Psoas muscle (tissue), 8 donors: Measurements from ENCODE around the gene SKP1. TPM values are rescaled to one million over a fixed set of nuclear protein-coding genes. Genes with fewer than 3 reads are reported as not detected.

ENCODE experiments used
- ATAC-seq, 4 donors: fragments of 200-7000 bp; cut with Tn5 transposase; one replicate each; pipeline ENCODE4 v1.9.1; 2020; ENCODE audit warnings: moderate library complexity in 3 of 4, mild to moderate bottlenecking in 2 of 4
- DNase-seq, 2 donors: peaks; one replicate each; pipeline ENCODE4 v3.0.0-alpha.2; 2020
- H3K27ac ChIP-seq: fragments of 200-600 bp; one replicate; pipeline ENCODE4 v1.8.0; 2022
- H3K27me3 ChIP-seq, 3 donors: fragments of 200-600 bp in 1 of 3; one replicate each; pipeline versions ENCODE4 v1.6.1 to v1.8.0; 2013 to 2022; ENCODE audit warnings: low read length in 2 of 3, mild to moderate bottlenecking in 2 of 3, moderate library complexity in 1 of 3; ENCODE audit not compliant: insufficient read depth in 3 of 3
- H3K36me3 ChIP-seq, 2 donors: fragments of 200-600 bp in 1 of 2; one replicate each; pipeline versions ENCODE4 v1.6.1 to v1.8.0; 2013 to 2022; ENCODE audit warnings: low read depth in 1 of 2, mild to moderate bottlenecking in 1 of 2, moderate library complexity in 1 of 2; ENCODE audit not compliant: insufficient read depth in 1 of 2
- H3K4me1 ChIP-seq: fragments of 200-600 bp; one replicate; pipeline ENCODE4 v1.8.0; 2022
- H3K4me3 ChIP-seq: fragments of 200-600 bp; one replicate; pipeline ENCODE4 v1.8.0; 2022; ENCODE audit warnings: mild to moderate bottlenecking
- H3K9me3 ChIP-seq: fragments of 200-600 bp; one replicate; pipeline ENCODE4 v1.8.0; 2022
- CTCF ChIP-seq: fragments of 200-600 bp; IDR thresholded peaks from one replicate; pipeline ENCODE4 v1.8.0; 2022; ENCODE audit warnings: antibody characterized with exemption
- WGBS, 3 donors: extraction: QIAGEN DNeasy Blood & Tissue Kit; methylation state at CpG; one replicate each; pipeline versions ENCODE4 v1.1.6 to v1.1.7; 2013; 5-methylcytosine and 5-hydroxymethylcytosine counted together
- intact Hi-C, 2 donors: fragments of 100-400 bp; cut with DNase I; formaldehyde crosslinking; loops; one replicate each; pipeline versions ENCODE4 v1.11.0 to v1.14.2; 2022
- polyA plus RNA-seq, 3 donors: library from polyadenylated mRNA; stranded (reverse); fragments of 200-250 nt; gene quantifications; one replicate each; pipeline ENCODE4 v1.2.3, GENCODE V29; 2013
- total RNA-seq, 4 donors: library from RNA; stranded (reverse); fragmentation: NEBNext Ultra II Directional in 2 of 4; extraction: Animal tissue kit (Norgen Biotek cat#: 25700) in 2 of 4; gene quantifications; one replicate each; pipeline versions ENCODE4 v1.2.1 to v1.2.4, GENCODE V29; 2021 to 2023
- donor health status: healthy with polysubstance abuse.
- donor health status: DM: no; HTN: no; CAD: no; lungs with moderate emphysema.
- donor health status: Bipolar disorder and iron deficiency.
- donor health status: healthy.
- donor health status: DM: yes; HTN: yes; CAD: no.
- donor health status: DM: no; HTN: no; CAD: no.
- donor health status: DM: no; HTN: no; CAD: no.
- donor health status: DM: yes; HTN: yes; CAD: no.

SKP1 gene
- total and polyA plus RNA-seq, 7 donors: 341 to 1,174 (median 485) TPM

- no peaks in the 10 kb centered on the region for H3K36me3 ChIP-seq
- WGBS, 3 donors: 81 to 87% (median 86%) methylated on average over 3 of the region's 3 CpGs
- H3K4me3 ChIP-seq: no peak overlapping the region
- no peak overlapping the region for H3K27ac ChIP-seq
- intact Hi-C loops: loop anchor here in 1 of 2 donors (10.0 kb wide), 1 partner anchor 396 kb away; no protein-coding TSS in a partner anchor
- ATAC-seq: no peak
- no peaks in the 10 kb centered on the region for H3K4me1 ChIP-seq
- no peak for DNase-seq
- H3K27me3 ChIP-seq: no peaks in the 10 kb centered on the region
- TF ChIP-seq CTCF: no peak
- H3K9me3 ChIP-seq: no peaks in the 10 kb centered on the region
Measured at GRCh38 chr5:134189031-134189430, 12.3 kb upstream of the SKP1 start.

GRCh38 chr5:134188092-134188491 is 11.3 kb upstream of the SKP1 start:
- no peak for ATAC-seq
- Histone ChIP-seq H3K4me3 (no peak overlapping the region), H3K9me3 (no peaks in the 10 kb centered on the region), H3K27me3 (no peaks in the 10 kb centered on the region), H3K27ac (no peak overlapping the region), H3K4me1 (no peaks in the 10 kb centered on the region), H3K36me3 (no peaks in the 10 kb centered on the region)
- intact Hi-C loops: loop anchor here in 1 of 2 donors (10.0 kb wide), 1 partner anchor 397 kb away; no protein-coding TSS in a partner anchor
- 32 to 44% (median 32%) methylated on average over 1 of the region's 1 CpG for WGBS, 3 donors
- no peak for DNase-seq
- TF ChIP-seq CTCF: no peak

GRCh38 chr5:134184155-134185135 is 7.7 kb upstream of the SKP1 start:
- Histone ChIP-seq H3K27me3 (no peaks in the 10 kb centered on the region), H3K4me1 (no peaks in the 10 kb centered on the region), H3K9me3 (no peaks in the 10 kb centered on the region), H3K4me3 (no peak overlapping the region), H3K36me3 (no peaks in the 10 kb centered on the region), H3K27ac (no peak overlapping the region)
- peak; percentile 91 to 94 (median 92) for ATAC-seq
- intact Hi-C loops: loop anchor here (1.0 to 10.0 kb wide), 4 partner anchors 38 to 400 kb away; no protein-coding TSS in a partner anchor
- WGBS, 3 donors: 53 to 64% (median 56%) methylated on average over 11 of the region's 11 CpGs
- DNase-seq: peak; percentile 64 to 84
- TF ChIP-seq CTCF: peak; percentile 95

- Histone ChIP-seq H3K36me3 (no peaks in the 10 kb centered on the region), H3K4me1 (peaks cover 1% of the 10 kb centered on the region), H3K27me3 (no peaks in the 10 kb centered on the region), H3K9me3 (no peaks in the 10 kb centered on the region), H3K4me3 (no peak overlapping the region), H3K27ac (no peak overlapping the region)
- ATAC-seq (no peak), DNase-seq (no peak)
- intact Hi-C loops: loop anchor here in 1 of 2 donors (5.0 to 10.0 kb wide), 2 partner anchors 39 to 401 kb away; no protein-coding TSS in a partner anchor
- no peak for TF ChIP-seq CTCF
Measured at GRCh38 chr5:134183481-134183880, 6.7 kb upstream of the SKP1 start.
